ENCODE measurements around the gene PPP1R12B.
"Not testable (repeated sequence)": the region's sequence is repeated elsewhere in the genome, so short reads cannot be mapped to it uniquely, and the experiment has no call there.

The PPP1R12B gene

DNA sequence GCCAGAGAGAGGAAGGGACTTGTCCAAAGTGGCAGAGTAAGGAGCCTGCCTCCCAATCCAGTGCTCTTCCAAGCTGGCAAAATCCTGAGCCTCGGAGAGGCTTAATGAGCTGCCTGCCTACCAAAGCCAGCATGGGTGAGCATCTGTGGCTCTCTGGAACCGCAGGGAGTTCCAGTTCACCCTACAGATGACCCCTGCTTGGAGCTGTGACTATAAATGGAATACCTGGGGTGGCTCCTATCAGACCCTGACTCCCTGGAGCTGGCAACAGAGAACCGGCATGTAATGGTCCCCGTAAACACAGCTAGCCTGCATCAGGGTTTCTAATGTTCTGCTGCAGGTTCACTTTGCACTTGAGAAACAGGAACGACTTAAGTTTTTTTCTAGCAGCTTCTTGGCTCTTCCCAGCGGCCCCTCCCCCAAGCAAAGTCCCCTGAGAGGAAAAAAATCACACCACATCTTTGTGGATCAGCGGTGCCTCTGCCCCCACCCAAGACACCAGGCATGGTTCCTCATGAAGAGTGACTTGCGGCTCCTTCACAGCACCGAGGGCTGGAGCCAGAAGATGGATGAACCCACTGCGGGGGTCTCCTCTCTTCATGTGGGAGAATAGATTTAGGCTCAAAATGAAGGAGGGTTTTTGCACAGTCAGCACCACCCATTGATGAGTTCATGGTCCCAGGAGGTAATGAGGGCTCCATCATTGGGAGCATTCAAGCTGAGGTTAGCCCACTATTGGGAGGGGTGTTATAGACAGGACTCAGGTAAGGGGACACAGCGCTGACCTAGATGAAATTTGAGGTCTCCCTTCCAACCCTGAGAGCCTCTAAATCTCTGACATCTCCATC lies 282.8 kb downstream of the PPP1R12B start:
- DNase-seq (ENCODE audit: low spot score): no peak

DNA sequence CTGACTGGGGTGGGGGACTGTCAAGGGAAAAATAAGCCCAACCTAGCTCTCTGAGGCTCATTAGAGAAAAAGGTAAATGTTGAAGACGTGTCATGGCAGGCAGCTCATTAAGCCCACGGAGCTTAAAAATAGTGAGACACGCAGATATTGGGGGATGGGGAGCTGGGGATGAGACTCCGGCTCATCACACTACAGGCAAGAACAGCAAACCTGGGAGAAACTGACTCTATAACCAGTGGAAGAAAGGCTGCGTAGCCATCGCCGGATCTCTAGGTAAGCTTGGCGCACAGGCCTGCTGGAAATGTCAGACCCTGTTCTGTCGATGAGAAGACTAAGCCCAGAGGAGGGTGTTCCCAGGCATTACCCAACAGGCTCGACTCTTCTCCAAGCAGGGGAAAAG lies 283.7 kb downstream of the PPP1R12B start:
- DNase-seq (ENCODE audit: low spot score): no peak

DNA sequence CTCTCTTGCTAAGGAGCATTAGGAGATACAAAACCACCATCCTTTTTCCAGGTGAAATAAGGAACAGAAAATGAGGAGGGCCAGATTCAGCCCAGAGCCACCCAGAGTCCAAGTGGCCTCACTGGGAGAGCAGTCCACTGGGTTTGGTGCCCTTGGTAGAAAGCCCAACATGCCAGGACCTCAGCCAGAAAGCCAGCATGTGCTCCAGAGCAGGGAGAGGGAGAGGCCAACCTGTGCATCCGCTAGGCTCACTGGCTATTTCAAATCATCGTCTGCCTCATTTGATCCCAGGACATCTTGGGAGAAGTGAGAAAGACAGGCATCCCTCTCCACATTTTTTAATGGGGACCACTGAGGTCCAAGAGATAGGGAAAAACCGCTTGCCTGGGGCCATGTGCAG lies 287.7 kb downstream of the PPP1R12B start:
- DNase-seq (ENCODE audit: low spot score): not testable (repeated sequence)

DNA sequence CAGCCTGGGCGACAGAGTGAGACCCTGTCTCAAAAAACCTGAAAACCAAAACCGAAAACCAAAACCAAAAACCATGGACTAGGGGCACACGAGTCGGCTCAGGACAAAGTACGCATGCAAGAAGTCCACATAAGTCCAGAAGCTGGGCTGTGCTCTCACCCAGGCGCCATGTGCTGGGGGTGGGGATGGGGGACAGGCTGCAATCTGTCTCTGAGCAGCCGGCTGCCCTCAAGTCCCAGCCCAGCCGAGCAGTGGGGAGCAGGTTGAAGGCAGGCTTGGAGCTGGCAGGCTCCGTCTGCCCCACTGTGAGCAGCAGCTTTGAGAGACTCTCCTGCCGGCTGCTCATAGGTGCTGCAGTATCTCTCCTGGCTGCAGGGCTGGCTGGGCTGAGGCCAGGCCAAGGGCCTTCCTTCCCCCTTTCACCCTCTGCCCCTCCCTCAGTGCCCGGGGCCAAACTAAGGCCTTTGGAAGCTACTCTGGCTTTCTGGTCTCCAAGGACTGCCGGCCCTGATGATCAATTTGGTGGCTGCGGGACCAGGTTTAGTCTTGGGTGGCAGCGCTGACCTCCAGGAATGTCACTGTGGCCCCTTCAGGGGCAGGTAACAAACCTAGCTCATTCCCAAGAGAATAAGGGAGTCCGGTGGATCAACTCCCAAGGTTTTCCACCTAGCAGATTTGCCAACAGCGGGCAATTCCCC lies 289.0 kb downstream of the PPP1R12B start:
- DNase-seq (ENCODE audit: low spot score): not testable (repeated sequence)

DNA sequence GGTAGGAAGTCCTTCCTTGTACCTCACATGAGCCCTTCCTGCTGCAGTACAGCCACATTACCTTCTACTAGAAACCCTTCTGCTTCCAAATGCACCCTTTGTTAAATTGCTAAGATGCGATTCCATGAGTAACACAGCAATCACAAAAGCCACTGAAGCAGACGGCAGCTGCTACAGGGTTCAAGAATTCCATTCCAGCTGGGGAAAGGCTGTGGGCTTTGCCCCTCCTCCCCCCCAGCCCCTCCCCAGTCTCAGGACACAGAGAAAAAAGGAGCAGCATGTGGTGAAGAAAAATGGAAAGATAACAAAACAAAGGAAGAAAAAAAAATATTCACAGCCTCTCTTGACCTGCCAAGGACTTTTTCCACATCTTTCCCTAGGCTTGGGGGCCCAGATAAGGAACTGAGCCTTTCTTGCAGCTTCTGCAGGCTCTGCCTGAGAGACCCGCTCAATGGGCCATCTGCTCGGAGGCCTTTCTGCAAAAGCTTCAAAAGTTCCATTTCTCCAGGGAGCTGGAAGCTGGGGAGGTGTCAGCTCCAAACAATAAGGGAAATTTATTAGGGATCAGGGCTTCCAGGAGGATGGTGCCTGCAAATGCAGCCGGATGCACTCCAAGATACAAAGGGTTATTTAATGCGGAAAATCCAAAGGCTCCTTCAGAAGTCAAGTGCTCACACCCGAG lies 289.7 kb downstream of the PPP1R12B start:
- DNase-seq (ENCODE audit: low spot score): no peak

DNA sequence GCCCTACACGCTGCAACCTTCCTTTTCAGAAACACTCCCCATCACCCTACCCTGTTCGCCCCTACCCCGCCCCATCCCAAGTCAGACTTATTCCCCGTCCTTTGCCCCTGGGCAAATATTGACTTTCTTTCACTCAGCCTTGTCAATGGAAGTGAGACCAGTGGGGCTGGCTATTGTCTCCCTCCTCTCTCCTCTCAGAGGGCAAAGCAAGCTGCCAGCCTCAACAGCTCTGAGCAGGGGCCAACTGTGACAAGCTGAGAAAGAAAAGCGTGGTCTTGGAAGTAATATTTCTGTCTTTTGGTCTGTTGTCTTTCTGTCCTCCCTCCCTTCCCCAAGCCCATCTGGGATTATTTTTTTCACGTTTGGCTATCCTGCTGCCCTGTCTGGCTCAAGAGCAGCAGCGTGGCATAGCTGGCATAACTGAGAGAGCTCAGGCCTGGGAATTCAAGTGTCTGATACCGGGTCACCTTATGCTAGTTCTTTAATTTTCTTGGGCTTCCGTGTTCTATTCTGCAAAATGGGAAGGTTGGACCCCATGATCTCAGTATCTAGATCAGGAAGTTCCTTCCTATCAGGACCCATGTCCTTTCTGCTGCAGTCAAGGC lies 290.3 kb downstream of the PPP1R12B start:
- DNase-seq (ENCODE audit: low spot score): not testable (repeated sequence)

DNA sequence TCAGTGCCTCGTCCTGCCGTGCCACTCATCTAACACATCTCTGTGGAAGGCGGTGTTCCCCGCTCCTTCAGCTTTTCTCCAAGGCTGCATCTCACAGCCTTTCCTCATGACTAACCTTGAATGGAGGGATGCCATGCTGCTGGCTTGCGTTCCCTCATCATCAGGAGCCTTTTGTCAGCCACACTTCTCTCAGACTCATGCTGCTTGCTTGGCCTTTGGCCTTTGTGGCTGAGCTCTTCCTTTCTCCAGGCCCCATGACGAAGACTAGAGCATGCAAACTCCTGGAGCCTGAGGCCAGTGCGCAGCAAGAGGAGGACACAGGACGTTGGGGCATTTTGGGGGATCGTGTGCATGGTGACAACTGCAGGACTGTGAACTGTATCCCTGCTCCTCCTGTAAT lies 291.0 kb downstream of the PPP1R12B start:
- no peak for DNase-seq (ENCODE audit: low spot score)

DNA sequence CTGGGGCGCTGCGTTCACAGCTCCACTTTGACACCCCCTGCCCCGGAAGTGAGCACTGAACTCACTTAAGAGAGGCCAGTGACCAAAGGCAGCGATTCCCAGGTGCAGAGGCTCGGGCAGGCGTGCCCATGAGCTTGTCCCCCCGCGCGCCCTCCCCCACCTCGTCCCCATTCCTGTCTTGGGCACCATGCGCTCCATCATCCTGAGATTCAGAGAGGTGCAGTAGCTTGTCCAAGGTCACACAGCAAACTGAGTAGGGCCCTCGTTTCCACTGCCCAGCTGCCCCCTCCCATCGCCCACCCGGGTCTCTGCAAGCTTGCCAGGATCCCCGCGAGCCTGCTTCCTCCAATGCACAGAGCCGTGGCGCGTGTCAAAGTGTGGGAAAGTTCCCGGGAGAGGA lies 293.7 kb downstream of the PPP1R12B start:
- no peak for DNase-seq (ENCODE audit: low spot score)
